NCI-H226 (cell line): ENCODE results near the gene CDPF1.

ENCODE experiments used
- DNase-seq: peaks from one replicate; pipeline ENCODE4 v3.0.0-alpha.2; 2015

The CDPF1 gene

DNA sequence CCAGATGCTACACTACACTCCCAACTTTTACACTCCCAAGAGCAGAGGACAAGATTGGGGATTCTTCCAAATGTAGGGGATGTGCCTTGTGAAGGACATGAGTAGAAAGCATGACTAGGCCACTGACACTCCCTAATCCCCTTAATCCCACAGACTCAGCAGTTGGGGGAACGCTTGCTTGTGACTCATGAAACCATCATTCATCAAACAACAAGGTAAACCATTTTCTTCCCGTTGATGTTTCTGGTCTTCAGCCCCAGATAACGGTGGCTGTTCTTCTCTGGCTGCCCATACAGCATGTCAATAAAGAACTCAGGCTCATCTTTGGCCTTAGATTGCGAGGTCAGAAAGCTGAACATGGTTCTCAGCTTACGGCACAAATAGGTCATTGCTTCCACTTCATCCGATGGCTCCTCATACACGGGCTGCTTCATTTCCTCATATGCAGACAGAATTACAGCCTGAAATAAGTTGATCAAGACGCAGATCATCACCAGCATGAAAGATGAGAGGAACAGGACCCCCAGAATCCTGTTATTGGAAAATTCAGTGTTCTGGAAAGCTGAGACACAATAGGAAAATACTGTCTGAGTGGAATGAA lies 6.4 kb upstream of the CDPF1 start:
- DNase-seq = no peak

DNA sequence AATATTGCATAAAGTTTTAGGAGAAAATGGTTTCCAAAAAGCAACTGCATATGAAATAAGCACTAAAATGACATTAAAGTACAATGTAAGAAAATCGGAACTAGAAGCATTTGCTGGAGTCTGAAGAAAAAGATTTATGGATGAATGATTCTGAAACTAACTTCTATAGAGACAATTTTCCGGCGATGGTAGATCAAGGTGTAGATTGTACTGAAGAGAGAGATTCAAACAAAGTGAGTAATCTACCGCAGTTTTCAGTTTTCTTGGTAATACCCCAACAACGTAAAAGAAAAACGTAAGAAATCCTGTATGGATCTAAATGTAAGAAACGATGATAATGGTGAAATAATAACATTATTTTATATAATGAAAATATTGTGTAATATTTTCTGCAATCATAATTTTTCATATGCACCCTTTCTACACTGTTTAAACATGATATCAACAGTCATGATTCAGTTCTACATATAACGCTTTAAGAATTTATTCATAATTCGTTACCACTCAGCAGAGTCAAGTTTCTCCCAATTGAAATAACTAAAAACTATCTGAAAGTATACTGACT lies 1.8 kb upstream of the CDPF1 start:
- no peak for DNase-seq

DNA sequence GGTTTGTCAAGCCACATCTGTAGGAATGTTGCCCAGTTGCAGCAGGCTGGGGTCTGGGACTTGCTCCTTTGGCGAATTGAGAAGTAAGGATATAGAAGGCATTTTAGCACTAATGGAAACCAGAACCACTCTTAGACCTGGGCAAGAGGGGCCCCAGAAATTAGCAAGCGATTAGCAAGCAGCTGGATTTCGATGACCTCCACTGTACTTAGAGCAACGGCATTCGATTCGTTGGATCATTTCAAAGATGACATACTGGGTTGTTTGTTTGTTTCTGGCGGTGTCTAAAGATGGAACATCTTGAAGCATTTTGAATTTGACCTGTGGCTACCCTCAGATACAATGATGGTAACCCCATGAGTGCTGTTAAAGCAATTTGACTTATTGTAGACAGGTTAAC lies 1.2 kb upstream of the CDPF1 start:
- no peak for DNase-seq

DNA sequence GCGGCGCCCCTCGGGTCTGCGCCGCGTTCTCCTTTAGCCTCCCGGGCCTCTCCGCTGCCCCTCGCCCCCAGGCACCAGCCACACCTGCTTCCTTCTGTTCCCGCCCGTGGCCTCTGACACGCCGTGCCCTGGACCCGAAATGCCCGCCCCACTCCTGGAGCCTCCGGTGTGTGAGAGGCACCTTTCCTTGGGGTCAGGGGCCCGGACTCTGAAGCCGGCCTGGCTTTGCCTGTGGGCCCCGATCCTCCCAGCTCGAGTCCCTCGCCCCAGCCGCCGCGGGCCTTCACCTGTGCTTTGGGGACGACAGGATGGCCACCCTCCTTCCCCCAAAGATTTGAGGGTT lies 661 bp upstream of the CDPF1 start:
- DNase-seq = no peak

DNA sequence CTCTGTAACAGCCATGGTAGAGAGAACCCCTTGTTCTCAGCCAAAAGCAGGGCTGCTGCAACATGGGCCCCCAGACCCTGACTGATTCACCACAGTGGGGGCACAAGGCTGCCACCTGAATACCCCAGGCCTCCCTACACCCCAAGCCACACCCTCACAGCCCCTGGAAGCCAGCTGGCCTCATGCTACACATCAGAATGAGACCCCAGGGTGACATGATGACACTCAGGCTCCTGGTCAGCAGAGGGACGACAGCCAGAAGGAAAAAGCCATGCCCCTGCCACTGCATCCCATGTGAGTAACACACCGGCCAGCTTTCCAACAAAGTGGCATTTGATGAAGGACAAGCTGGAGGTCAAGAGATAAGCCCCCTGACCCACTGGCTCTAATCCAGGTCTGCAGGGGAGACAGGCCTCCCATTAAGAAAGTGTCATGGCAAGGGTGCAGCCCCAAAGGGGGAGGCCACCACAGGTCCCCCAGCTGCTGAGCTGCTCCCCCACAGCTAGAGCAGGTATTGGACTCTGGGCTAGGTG lies 2.6 kb downstream of the CDPF1 start:
- DNase-seq = no peak

- no peak for DNase-seq
These were observed 3.9 kb downstream of the CDPF1 start for GRCh38 chr22:46246178-46246577.

DNA sequence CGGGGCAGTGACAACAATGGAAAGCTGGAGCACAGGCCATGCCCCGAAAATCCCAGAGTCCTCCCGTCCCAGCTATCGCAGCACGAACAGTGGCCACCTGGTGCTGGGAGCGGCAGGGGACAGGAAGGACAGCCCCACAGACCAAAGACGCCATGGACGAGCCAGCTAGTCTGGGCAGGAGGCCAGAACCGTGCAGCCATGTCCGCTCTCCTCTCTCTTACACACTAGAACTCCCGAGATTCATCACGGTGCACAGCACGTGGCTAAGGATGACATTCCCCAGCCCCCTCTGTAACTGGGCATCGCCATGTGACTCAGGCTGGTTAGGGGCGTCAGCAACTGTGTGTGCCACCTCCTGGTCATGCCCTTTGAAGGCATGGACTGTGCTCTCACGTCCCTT lies 4.6 kb downstream of the CDPF1 start:
- no peak for DNase-seq

- no peak for DNase-seq
These were observed 5.3 kb downstream of the CDPF1 start for GRCh38 chr22:46244771-46245170.

GRCh38 chr22:46242076-46242475 lies 8.0 kb downstream of the CDPF1 start:
- DNase-seq = no peak

GRCh38 chr22:46241396-46242007 lies 8.6 kb downstream of the CDPF1 start:
- no peak for DNase-seq

GRCh38 chr22:46240907-46241306 lies 9.2 kb downstream of the CDPF1 start:
- no peak for DNase-seq

GRCh38 chr22:46240506-46240905 lies 9.6 kb downstream of the CDPF1 start:
- DNase-seq = no peak

DNA sequence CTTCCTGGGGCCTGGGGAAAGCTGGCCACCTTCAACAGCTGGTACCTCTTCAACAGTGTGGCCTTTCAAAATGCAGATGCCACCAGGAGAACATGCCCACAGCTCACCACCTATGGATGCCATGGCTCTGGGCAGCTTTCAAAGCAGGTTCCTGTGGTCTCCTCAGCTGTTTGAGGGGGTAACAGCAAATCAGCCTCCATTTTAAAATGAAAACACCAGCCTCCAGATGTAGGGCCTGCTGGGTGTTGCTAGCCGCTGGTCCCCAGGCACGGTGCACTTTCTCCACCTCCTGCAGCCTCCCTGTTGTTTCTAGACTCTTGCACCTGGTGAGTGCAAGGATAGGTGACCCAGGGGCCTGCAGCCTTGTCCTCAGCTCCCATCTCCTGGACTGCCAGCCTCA lies 10.0 kb downstream of the CDPF1 start:
- DNase-seq = no peak

DNA sequence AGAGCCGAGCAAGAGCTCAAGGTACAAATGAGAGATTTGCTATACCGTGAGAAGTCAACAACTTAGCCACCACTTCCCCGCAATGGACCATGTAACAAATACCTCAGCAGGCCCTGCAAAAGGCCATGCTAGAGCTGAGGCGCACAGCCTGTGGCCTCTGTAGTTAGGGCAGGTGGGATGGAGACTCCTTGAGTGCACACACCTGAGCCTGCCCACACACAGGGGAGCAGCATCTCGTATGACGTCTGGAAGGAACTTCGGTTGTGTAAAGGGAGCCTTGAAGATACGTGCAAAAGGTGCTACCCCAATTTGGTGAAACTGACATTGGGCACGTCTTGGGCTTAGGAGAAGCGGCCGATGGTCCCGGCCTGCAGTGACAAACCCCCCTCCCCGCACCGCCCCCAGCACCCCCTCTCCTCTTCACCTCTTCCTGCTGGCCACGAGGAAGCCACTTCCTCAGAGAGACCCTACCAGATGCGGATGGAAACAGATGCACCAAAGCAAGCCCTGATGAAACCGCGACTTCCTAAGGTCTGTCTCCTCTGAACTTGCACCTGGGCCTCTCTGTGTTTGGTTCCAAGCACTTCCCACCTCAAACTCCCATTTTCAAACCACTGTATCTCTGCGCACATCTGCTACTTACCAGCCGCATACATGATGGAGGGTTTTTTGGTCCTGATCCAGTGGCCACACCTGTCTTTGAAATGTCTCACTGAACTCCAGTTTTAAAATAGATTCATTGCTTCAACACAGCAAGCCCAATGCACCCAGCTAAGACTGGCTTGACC lies 10.6 kb downstream of the CDPF1 start:
- no peak for DNase-seq

DNA sequence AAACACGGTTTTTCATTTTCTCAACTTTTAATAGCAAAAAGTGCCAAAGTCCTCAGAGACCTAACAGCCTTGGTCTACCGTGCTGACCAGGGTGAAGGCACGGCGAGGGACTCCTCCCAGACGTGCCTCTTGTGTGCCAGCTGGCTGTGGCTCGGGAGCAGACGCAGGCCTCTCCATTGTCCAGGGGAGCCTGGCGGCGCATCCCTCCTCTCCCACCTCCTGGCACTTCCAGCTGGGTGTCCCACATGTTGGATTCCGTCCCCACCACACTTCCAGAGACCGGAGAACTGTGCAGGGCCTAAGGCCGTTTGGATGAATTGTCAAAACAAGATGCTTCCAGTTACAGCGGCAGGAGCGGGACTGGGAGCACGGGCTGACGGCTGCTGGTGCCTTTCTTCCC lies 11.6 kb downstream of the CDPF1 start:
- DNase-seq = no peak

DNA sequence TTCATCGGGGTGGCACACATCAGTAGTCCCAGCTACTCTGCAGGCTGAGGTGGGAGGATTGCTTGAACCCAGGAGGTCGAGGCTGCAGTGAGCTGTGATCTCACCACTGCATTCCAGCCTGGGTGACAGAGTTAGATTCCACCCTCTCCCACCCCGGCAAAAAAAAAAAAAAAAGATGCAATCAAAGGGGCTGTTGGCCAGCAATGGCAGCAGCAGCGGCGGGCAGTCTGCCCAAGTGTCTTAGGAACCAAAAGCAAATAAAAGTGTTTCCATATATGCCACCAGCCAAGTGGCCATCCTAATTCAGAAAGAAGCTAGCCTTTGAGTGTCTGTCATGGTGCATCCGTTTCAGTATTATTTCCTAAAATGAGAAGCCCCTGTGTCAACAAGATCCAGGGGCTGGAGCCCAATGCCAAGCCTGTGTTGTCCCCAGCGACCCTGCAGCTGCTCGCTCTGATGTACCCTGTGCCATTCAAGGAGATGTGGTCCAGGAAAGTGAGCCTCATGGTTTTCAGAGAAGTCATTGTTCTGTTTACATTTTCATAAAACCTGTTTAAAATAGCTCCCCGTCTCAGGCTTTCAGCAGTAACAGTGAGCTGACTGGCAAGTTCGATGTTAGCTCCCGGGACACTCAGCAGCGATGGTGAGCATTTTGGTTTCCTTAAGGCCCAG lies 12.5 kb downstream of the CDPF1 start:
- DNase-seq = no peak

GRCh38 chr22:46234969-46235368 lies 15.1 kb downstream of the CDPF1 start:
- DNase-seq = no peak

DNA sequence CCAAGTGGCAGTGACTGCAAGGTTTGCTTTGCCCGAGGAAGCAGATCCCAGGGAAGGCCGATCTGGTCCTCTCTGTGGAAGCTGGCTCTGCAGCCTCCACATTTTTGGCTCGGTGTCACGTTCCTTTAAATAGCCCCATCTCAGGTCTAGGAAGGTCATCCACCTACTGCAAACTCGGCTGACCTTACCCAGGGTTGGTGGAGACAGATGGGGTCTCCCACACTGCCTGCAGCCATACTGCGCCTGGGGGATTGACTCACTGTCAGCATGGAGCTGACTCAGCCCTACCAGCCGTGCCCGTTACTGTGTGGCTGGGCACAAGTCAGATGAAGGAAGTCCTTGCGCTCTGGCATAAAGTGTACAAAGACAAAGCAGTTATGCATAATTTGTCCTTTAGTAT lies 16.9 kb downstream of the CDPF1 start:
- no peak for DNase-seq

GRCh38 chr22:46230262-46230901 lies 19.7 kb downstream of the CDPF1 start:
- no peak for DNase-seq

GRCh38 chr22:46229701-46230100 lies 20.4 kb downstream of the CDPF1 start:
- no peak for DNase-seq

DNA sequence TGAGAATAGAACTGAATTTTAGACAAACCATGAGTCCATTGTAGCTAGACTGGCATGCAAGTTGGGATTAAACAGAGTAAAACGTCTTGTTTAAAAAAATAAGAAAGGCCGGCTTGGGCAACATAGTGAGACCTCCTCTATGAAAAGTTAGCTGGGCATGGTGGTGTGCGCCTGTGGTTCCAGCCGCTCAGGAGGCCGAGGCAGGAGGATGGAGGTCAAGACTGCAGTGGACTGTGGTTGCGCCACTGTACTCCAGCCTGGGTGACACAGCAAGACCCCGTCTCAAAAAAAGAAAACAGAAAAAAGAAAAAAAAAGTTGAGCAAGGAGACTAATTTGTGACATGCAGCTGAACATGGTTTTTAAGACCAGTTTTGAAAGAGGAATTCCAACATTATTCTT lies 23.5 kb downstream of the CDPF1 start:
- DNase-seq = no peak

DNA sequence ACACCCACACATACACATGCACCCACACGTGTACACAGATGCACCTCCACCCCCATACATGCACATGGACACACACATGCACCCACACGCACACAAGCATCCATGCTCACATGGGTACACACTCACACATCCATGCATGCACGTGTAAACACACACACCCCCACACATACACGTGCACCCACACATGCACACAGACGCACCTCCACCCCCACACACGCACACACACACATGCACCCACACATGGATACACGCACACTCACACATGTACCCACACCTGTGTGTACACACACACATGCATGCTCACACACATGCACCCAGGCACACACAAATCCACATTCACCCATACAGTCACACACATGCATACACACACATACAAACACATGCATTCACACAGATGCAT lies 24.5 kb downstream of the CDPF1 start:
- no peak for DNase-seq

GRCh38 chr22:46224898-46225290 lies 25.2 kb downstream of the CDPF1 start:
- no peak for DNase-seq
